Hepatic stellate cell (primary cell): ENCODE results near the gene NTRK1.

Source experiments
- DNase-seq: peaks from one replicate; pipeline ENCODE4 v3.0.0; 2011; ENCODE audit warnings: low spot score

NTRK1 gene

GRCh38 chr1:156838972-156839371 lies 21.7 kb upstream of the NTRK1 start:
- peak; percentile 64 for DNase-seq

- DNase-seq = no peak
Measured at GRCh38 chr1:156839426-156840109, 21.1 kb upstream of the NTRK1 start.

- no peak for DNase-seq
Measured at GRCh38 chr1:156840186-156840897, 20.3 kb upstream of the NTRK1 start.

- no peak for DNase-seq
Measured at GRCh38 chr1:156840898-156841279, 19.8 kb upstream of the NTRK1 start.

- DNase-seq = no peak
Measured at GRCh38 chr1:156841295-156841855, 19.3 kb upstream of the NTRK1 start.

- DNase-seq = no peak
Measured at GRCh38 chr1:156842618-156843300, 17.9 kb upstream of the NTRK1 start.

GRCh38 chr1:156844102-156844501 lies 16.6 kb upstream of the NTRK1 start:
- DNase-seq = no peak

GRCh38 chr1:156844638-156845037 lies 16.0 kb upstream of the NTRK1 start:
- no peak for DNase-seq

GRCh38 chr1:156845055-156845952 lies 15.4 kb upstream of the NTRK1 start:
- no peak for DNase-seq

- no peak for DNase-seq
Measured at GRCh38 chr1:156845953-156846545, 14.6 kb upstream of the NTRK1 start.

GRCh38 chr1:156846643-156847042 lies 14.0 kb upstream of the NTRK1 start:
- DNase-seq = no peak

GRCh38 chr1:156847591-156848460 lies 12.8 kb upstream of the NTRK1 start:
- no peak for DNase-seq

- no peak for DNase-seq
Measured at GRCh38 chr1:156848461-156849150, 12.1 kb upstream of the NTRK1 start.

GRCh38 chr1:156849151-156849496 lies 11.5 kb upstream of the NTRK1 start:
- DNase-seq = no peak

GRCh38 chr1:156851779-156852417 lies 8.8 kb upstream of the NTRK1 start:
- DNase-seq = no peak

- no peak for DNase-seq
Measured at GRCh38 chr1:156852418-156852874, 8.2 kb upstream of the NTRK1 start.

- no peak for DNase-seq
Measured at GRCh38 chr1:156853761-156854160, 6.9 kb upstream of the NTRK1 start.

- DNase-seq = no peak
Measured at GRCh38 chr1:156854634-156855033, 6.0 kb upstream of the NTRK1 start.

- no peak for DNase-seq
Measured at GRCh38 chr1:156856282-156856785, 4.3 kb upstream of the NTRK1 start.
